ENCODE results near the gene CDK8.
"Not testable (repeated sequence)": the region's sequence is repeated elsewhere in the genome, so short reads cannot be mapped to it uniquely, and the experiment has no call there.

Gene CDK8

DNA sequence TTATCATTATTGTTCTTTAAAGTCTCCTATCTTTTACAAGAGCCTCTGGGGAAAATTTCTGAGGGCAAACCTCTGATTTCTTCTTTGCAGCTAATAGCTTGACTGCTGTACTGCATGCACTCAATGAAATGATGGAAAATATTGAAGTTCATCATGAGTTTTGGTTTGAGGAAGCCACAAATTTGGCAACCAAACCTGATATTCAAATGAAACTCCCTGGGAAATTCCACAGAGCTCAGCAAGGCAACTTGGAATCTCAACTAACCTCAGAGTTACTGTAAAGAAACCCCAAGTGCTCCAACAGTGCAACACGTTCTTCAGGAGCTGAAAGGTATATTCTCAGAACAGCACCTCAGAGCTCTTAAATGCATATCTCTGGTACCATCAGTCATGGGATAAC, 17.6 kb upstream of the CDK8 start:
- TF ChIP-seq, protein P1, sequence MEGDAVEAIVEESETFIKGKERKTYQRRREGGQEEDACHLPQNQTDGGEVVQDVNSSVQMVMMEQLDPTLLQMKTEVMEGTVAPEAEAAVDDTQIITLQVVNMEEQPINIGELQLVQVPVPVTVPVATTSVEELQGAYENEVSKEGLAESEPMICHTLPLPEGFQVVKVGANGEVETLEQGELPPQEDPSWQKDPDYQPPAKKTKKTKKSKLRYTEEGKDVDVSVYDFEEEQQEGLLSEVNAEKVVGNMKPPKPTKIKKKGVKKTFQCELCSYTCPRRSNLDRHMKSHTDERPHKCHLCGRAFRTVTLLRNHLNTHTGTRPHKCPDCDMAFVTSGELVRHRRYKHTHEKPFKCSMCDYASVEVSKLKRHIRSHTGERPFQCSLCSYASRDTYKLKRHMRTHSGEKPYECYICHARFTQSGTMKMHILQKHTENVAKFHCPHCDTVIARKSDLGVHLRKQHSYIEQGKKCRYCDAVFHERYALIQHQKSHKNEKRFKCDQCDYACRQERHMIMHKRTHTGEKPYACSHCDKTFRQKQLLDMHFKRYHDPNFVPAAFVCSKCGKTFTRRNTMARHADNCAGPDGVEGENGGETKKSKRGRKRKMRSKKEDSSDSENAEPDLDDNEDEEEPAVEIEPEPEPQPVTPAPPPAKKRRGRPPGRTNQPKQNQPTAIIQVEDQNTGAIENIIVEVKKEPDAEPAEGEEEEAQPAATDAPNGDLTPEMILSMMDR (IDR thresholded peaks at IDR 0.05; ENCODE audit: low read depth, low read length), result no peak
- H3K36me3 ChIP-seq, result no peaks in the 10 kb centered on the region

DNA sequence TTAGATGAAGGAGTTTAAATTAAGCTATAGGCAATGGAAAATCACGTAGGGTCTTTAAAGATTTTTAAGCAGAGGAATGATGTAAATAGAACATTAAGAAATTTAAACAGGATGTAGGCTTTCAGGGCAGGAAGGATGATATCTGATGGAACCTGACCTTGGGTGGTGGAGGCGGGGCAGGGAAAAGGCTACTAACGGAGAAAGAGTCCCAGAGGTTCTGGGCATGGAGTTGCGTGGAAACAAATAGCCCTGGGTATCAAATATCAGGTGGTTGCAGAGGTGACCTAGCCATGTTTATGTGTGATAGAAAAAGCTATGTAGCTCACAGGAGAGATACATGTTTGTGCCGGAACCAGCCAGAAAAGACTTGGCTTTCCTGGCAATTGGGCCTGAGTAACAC, 7.8 kb upstream of the CDK8 start:
- no peaks in the 10 kb centered on the region for H3K27me3 ChIP-seq (ENCODE audit: insufficient read depth, low read depth, severe bottlenecking)
- TF ChIP-seq, protein P1 (IDR thresholded peaks at IDR 0.05; ENCODE audit: low read depth, low read length), result no peak
- no peaks in the 10 kb centered on the region for H3K36me3 ChIP-seq
- no peak overlapping the region for H3K4me3 ChIP-seq (ENCODE audit: low read depth, low read length)
- no peak overlapping the region for H3K27ac ChIP-seq
- DNase-seq, result no peak
- peaks cover 7% of the 10 kb centered on the region for H3K9me3 ChIP-seq (ENCODE audit: severe bottlenecking)

More for the DNA sequence above, 17.6 kb upstream of the CDK8 start:
- Histone ChIP-seq H3K4me3 (ENCODE audit: low read depth, low read length) (no peak overlapping the region), H3K9me3 (ENCODE audit: severe bottlenecking) (no peaks in the 10 kb centered on the region), H3K27me3 (ENCODE audit: insufficient read depth, low read depth, severe bottlenecking) (no peaks in the 10 kb centered on the region), H3K27ac (no peak overlapping the region)
- DNase-seq, result no peak

DNA sequence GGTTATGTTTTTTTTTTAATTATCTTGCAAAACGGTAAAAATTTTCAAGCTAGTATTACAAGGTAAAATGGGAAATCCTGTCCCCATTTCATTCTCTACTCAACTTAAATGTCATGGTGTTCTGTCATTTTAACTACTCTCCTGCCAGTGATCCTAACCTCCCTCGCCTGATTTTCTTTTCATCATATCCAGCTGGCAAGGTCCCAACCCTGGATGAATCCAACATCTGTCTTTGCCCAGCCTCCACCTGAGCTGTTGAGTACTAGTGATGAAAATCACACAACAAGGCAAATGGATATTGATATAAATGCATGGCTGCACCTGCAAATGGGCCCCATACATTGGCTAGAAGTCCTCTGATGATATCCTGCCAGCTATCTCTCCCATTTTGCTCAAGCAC, 6.9 kb upstream of the CDK8 start:
- peaks cover 6% of the 10 kb centered on the region for H3K9me3 ChIP-seq (ENCODE audit: severe bottlenecking)
- no peaks in the 10 kb centered on the region for H3K36me3 ChIP-seq
- H3K4me3 ChIP-seq (ENCODE audit: low read depth, low read length), result no peak overlapping the region
- no peak for DNase-seq
- no peak overlapping the region for H3K27ac ChIP-seq
- TF ChIP-seq, protein P1 (IDR thresholded peaks at IDR 0.05; ENCODE audit: low read depth, low read length), result no peak
- no peaks in the 10 kb centered on the region for H3K27me3 ChIP-seq (ENCODE audit: insufficient read depth, low read depth, severe bottlenecking)

DNA sequence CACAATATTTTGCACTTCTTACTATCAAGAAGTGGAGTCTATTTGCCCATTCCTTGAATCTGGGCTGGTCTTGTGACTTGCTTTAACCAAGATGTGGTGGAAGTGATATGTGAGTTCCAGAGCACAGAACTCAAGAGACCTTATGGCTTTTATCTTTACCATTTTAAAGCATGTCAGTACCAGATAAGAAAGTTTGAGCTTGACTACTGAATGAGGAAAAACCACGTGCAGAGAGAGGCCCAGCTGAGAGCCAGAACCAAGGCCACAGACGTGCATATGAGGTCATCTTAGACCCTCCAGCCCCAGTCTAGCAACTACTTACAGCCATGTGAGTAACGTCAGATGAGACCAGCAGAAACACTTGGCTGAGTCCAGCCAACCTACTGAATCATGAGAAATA, 6.3 kb upstream of the CDK8 start:
- no peak overlapping the region for H3K4me3 ChIP-seq (ENCODE audit: low read depth, low read length)
- peaks cover 2% of the 10 kb centered on the region for H3K9me3 ChIP-seq (ENCODE audit: severe bottlenecking)
- TF ChIP-seq, protein P1 (IDR thresholded peaks at IDR 0.05; ENCODE audit: low read depth, low read length), result no peak
- H3K36me3 ChIP-seq, result no peaks in the 10 kb centered on the region
- no peak overlapping the region for H3K27ac ChIP-seq
- no peaks in the 10 kb centered on the region for H3K27me3 ChIP-seq (ENCODE audit: insufficient read depth, low read depth, severe bottlenecking)
- DNase-seq, result no peak

DNA sequence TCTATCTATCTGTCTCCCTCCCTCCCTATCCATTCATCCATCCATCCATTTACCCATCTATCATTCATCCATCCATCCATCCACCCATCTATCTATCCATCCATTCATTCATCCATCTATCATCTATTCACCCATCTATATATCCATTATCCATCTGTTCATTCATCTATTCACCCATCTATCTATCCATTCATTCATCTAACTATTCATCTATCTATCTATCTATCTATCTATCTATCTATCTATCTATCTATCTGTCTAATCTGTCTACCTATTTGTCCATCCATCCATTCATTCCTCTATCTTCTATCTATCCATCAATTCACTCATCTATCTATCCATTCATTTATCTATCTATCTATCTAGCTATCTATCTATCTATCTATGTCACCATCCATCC, 4.4 kb upstream of the CDK8 start:
- no peak overlapping the region for H3K4me3 ChIP-seq (ENCODE audit: low read depth, low read length)
- TF ChIP-seq, protein P1 (IDR thresholded peaks at IDR 0.05; ENCODE audit: low read depth, low read length), result no peak
- H3K27me3 ChIP-seq (ENCODE audit: insufficient read depth, low read depth, severe bottlenecking), result no peaks in the 10 kb centered on the region
- DNase-seq, result no peak
- no peak overlapping the region for H3K27ac ChIP-seq
- H3K9me3 ChIP-seq (ENCODE audit: severe bottlenecking), result no peaks in the 10 kb centered on the region
- peaks cover 5% of the 10 kb centered on the region; the same call in 1 of the 2 replicates for H3K36me3 ChIP-seq

DNA sequence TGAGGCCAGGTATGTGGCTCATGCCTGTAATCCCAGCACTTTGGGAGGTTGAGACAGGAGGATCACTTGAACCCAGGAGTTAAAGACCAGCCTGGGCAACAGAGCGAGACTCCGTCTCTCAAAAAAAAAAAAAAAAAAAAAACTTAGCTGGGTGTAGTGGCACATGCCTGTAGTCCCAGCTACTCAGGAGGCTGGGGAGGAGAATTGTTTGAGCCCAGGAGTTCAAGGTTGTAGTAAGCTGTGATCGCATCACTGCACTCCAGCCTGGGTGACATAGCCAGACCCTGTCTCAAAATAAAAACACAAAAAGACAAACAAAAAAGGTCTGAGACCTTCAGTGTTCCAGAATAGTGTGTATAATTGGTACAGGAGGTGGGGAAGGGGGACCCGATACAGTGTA, 1.9 kb upstream of the CDK8 start:
- not testable (repeated sequence) for H3K9me3 ChIP-seq (ENCODE audit: severe bottlenecking); H3K36me3 ChIP-seq; DNase-seq; H3K4me3 ChIP-seq (ENCODE audit: low read depth, low read length); H3K27ac ChIP-seq; H3K27me3 ChIP-seq (ENCODE audit: insufficient read depth, low read depth, severe bottlenecking)

Measured in WERI-Rb-1 (cell line).